HepG2 (cell line): Measurements from ENCODE around the gene TUBB. TPM values are rescaled to one million over a fixed set of nuclear protein-coding genes. Genes with fewer than 3 reads are reported as not detected.
A peak's percentile ranks its signal among the peaks of the same experiment; 100 is the strongest.

Experiments
- E2F2 ChIP-seq: sonication (generic); formaldehyde crosslinking; IDR thresholded peaks from 2 replicates; pipeline ENCODE4 v1.4.0; 2020; ENCODE audit warnings: missing genetic modification reagents, borderline replicate concordance
- EED ChIP-seq: sonication (generic); formaldehyde crosslinking; IDR thresholded peaks from 2 replicates; pipeline ENCODE4 v1.5.0; 2020; ENCODE audit warnings: mild to moderate bottlenecking, missing genetic modification reagents
- ETV5 ChIP-seq: IDR thresholded peaks from 2 replicates; pipeline ENCODE4 v1.6.1; 2018; ENCODE audit warnings: missing biosample characterization, missing genetic modification reagents, inconsistent platforms, borderline replicate concordance
- HNRNPLL ChIP-seq: fragments of 200-400 bp; formaldehyde crosslinking; IDR thresholded peaks from 2 replicates; pipeline ENCODE4 v1.6.1; 2017; ENCODE audit warnings: mild to moderate bottlenecking, low read depth, low read length; ENCODE audit not compliant: poor library complexity, severe bottlenecking
- KDM4B ChIP-seq: sonication (generic); formaldehyde crosslinking; IDR thresholded peaks from 2 replicates; pipeline ENCODE4 v1.4.0; 2020; ENCODE audit warnings: missing genetic modification reagents
- KLF15 ChIP-seq: sonication (generic); formaldehyde crosslinking; IDR thresholded peaks from 2 replicates; pipeline ENCODE4 v1.8.1; 2023; ENCODE audit warnings: borderline replicate concordance, mild to moderate bottlenecking, inconsistent platforms, missing genetic modification reagents, mixed read lengths
- MIER3 ChIP-seq: IDR thresholded peaks from 2 replicates; pipeline ENCODE4 v1.6.1; 2016; ENCODE audit warnings: missing compliant biosample characterization, borderline replicate concordance
- NFE2L2 ChIP-seq: fragments of 150-350 bp; IDR thresholded peaks from 2 replicates; pipeline ENCODE4 v1.6.1; 2014; ENCODE audit warnings: low read length
- RCOR2 ChIP-seq: IDR thresholded peaks from 2 replicates; pipeline ENCODE4 v1.6.1; 2016; ENCODE audit warnings: missing biosample characterization, missing genetic modification reagents
- RNF219 ChIP-seq: sonication (generic); formaldehyde crosslinking; IDR thresholded peaks from 2 replicates; pipeline ENCODE4 v1.5.0; 2020; ENCODE audit warnings: mild to moderate bottlenecking, missing genetic modification reagents
- SCMH1 ChIP-seq: sonication (generic); formaldehyde crosslinking; IDR thresholded peaks from 2 replicates; pipeline ENCODE4 v1.9.0; 2021; ENCODE audit warnings: missing genetic modification reagents, mild to moderate bottlenecking, borderline replicate concordance
- TCF12 ChIP-seq, 2 experiments: fragments of 450-650 bp in 1 of 2; sonication (generic) in 1 of 2; formaldehyde crosslinking in 1 of 2; IDR thresholded peaks; 2 replicates each; pipeline versions ENCODE4 v1.6.1 to v1.8.0; 2017 to 2022; ENCODE audit warnings: antibody characterized with exemption in 1 of 2, mild to moderate bottlenecking in 1 of 2, missing genetic modification reagents in 1 of 2, moderate library complexity in 1 of 2
- TCF7 ChIP-seq: sonication (generic); IDR thresholded peaks from 2 replicates; pipeline ENCODE4 v1.6.1; 2016; ENCODE audit warnings: antibody characterized with exemption, low read depth
- THAP9 ChIP-seq: sonication (generic); formaldehyde crosslinking; IDR thresholded peaks from 2 replicates; pipeline ENCODE4; 2020; ENCODE audit warnings: missing genetic modification reagents, mild to moderate bottlenecking, borderline replicate concordance
- ZBTB4 ChIP-seq: sonication (generic); formaldehyde crosslinking; IDR thresholded peaks from 2 replicates; pipeline ENCODE4 v1.4.0; 2020; ENCODE audit warnings: missing genetic modification reagents, mild to moderate bottlenecking, borderline replicate concordance
- ZNF33B ChIP-seq: sonication (generic); formaldehyde crosslinking; IDR thresholded peaks from 2 replicates; pipeline ENCODE4 v1.5.1; 2020; ENCODE audit warnings: mild to moderate bottlenecking, missing genetic modification reagents
- ZNF629 ChIP-seq: sonication (generic); formaldehyde crosslinking; conservative IDR thresholded peaks from 2 replicates; pipeline ENCODE4 v1.5.0; 2020; ENCODE audit warnings: missing genetic modification reagents
- ZNF674 ChIP-seq: sonication (generic); formaldehyde crosslinking; IDR thresholded peaks from 2 replicates; pipeline ENCODE4 v1.5.0; 2020; ENCODE audit warnings: low read depth, mild to moderate bottlenecking, missing genetic modification reagents
- ZNF768 ChIP-seq: sonication (generic); formaldehyde crosslinking; IDR thresholded peaks from 2 replicates; pipeline ENCODE4 v1.4.0; 2020; ENCODE audit warnings: missing genetic modification reagents
- polyA plus RNA-seq, 8 experiments: library from polyadenylated mRNA; depleted of rRNA in 3 of 8; stranded (reverse) in 7 of 8; unstranded in 1 of 8; fragments of >200 nt; fragmentation: Illumina TruSeq in 4 of 8; extraction: Trizol in 4 of 8; gene quantifications; 2 replicates each; pipeline versions ENCODE4 v1.2.1 to v1.2.3, GENCODE V29; 2011 to 2016; ENCODE audit warnings: low read depth in 4 of 8, missing spikeins in 1 of 8, mixed read lengths in 1 of 8; ENCODE audit not compliant: insufficient read depth in 1 of 8
- total RNA-seq, 5 experiments: library from RNA; depleted of rRNA; stranded (reverse); fragments of >200 nt; fragmentation: Illumina TruSeq; extraction: Trizol; gene quantifications; 2 replicates each; pipeline ENCODE4 v1.2.3, GENCODE V29; 2016; ENCODE audit warnings: low read depth in 1 of 5

TUBB gene
- total and polyA plus RNA-seq, 2 of the 13 experiments (the other 11 are each of a cell fraction or from before 2014, with no cell fraction given), result 911 to 1,163 TPM

- 0 out of 2 replicates have a peak, but pooled peaks have one; percentile 47 for TF ChIP-seq MIER3 (CRISPR knock-in tag)
- no peak for TF ChIP-seq KLF15
- TF ChIP-seq SCMH1 (CRISPR knock-in tag), result no peak
- no peak; the same call in 1 of the 2 replicates for TF ChIP-seq THAP9 (CRISPR knock-in tag)
- TF ChIP-seq EED, result no peak
- no peak for TF ChIP-seq ZBTB4
- TF ChIP-seq ZNF33B, result no peak
- TF ChIP-seq NFE2L2, result no peak
- TF ChIP-seq KDM4B (CRISPR knock-in tag), result peak; percentile 82
- peak; percentile 84 for TF ChIP-seq ZNF768 (CRISPR knock-in tag)
- TF ChIP-seq E2F2 (CRISPR knock-in tag), result no peak
- TF ChIP-seq TCF12 (IDR thresholded peaks at IDR 0.05), result no peak
- no peak for TF ChIP-seq TCF12 (CRISPR knock-in tag; IDR thresholded peaks at IDR 0.05)
- TF ChIP-seq RNF219 (CRISPR knock-in tag), result no peak
- peak; percentile 62; the same call in 1 of the 2 replicates for TF ChIP-seq RCOR2 (CRISPR knock-in tag)
- TF ChIP-seq ETV5 (CRISPR knock-in tag), result peak; percentile 54; the same call in 1 of the 2 replicates
- no peak for TF ChIP-seq TCF7
- TF ChIP-seq ZNF674 (CRISPR knock-in tag), result no peak
- TF ChIP-seq HNRNPLL, result peak; percentile 77
- peak; percentile 93 for TF ChIP-seq ZNF629 (CRISPR knock-in tag)
Measured at GRCh38 chr6:30678964-30679726, 41.0 kb upstream of the TUBB start (continued).
